Measurements from ENCODE around the gene PHKB.

PHKB gene

GRCh38 chr16:47693226-47693625 is 232.1 kb downstream of the PHKB start:
- no peak overlapping the region for H3K4me3 ChIP-seq (replicated peaks in 1 of 2; ENCODE audit: low read depth in 2 of 2, low read length in 2 of 2)
- DNase-seq (ENCODE audit: low read depth in 2 of 2) = no peak
- no peak for TF ChIP-seq CTCF (IDR thresholded peaks at IDR 0.05; ENCODE audit: low read depth, low read length)

GRCh38 chr16:47694543-47694942 is 233.4 kb downstream of the PHKB start:
- no peak for TF ChIP-seq CTCF (IDR thresholded peaks at IDR 0.05; ENCODE audit: low read depth, low read length)
- no peak overlapping the region for H3K4me3 ChIP-seq (replicated peaks in 1 of 2; ENCODE audit: low read depth in 2 of 2, low read length in 2 of 2)
- no peak for DNase-seq (ENCODE audit: low read depth in 2 of 2)

DNA sequence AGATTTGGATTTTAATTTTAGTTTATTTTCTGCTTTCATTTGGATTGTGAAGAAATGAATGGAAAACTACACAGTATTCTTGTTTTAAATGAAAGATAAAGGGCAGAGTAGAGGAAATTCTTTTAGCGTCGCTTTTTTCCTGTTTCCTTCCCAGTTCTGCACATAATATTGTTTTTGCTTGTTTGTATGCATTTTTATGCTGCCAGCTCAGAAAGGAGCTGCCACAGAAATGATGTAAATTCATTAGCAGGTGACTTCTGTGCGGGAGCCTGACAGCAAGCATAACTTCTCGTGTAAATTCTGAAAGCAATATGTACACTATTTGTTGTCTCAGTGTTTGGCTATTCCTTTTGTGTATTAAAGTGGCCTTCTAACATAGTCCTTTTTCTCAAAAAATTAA is 234.6 kb downstream of the PHKB start:
- no peak overlapping the region for H3K4me3 ChIP-seq (replicated peaks in 1 of 2; ENCODE audit: low read depth in 2 of 2, low read length in 2 of 2)
- no peak for DNase-seq (ENCODE audit: low read depth in 2 of 2)
- TF ChIP-seq CTCF (IDR thresholded peaks at IDR 0.05; ENCODE audit: low read depth, low read length) = no peak

DNA sequence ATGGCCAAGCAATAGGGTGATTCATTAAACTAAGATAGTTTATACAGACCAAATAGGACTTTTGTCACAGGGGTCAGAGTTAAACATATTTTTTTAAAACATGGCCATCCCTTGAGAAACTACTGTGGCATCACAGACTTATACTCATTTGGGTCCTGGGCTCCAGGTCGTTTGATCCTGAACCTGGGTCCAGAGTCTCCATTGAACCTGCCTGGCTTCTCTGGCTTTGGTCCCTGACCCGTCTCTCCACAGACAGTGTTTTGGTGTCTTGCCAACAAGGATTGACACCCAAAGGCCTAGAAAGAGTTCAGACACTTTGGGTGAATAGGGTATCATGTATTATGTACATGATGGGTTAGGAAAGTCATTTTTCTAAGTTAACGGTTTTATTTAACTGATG is 236.7 kb downstream of the PHKB start:
- no peak for TF ChIP-seq CTCF (IDR thresholded peaks at IDR 0.05; ENCODE audit: low read depth, low read length)
- no peak overlapping the region for H3K4me3 ChIP-seq (replicated peaks in 1 of 2; ENCODE audit: low read depth in 2 of 2, low read length in 2 of 2)
- DNase-seq (ENCODE audit: low read depth in 2 of 2) = no peak

DNA sequence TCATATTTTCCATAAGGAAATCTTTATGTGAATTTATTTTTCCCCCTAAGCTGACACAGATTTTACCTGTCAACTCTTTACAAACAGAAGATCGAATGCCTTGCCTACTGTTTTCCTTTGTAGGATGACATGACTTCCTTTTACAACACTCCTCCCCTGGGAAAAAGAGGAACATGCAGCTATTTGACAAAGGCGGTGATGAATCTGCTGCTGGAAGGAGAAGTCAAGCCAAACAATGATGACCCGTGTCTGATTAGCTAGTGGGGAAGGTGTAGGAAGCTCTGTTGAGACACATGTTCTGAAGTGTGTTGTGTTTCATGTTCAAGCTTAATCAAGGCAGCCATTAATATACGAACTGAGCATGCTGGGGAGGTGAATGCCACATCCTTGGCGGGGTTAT is 238.0 kb downstream of the PHKB start:
- no peak overlapping the region for H3K4me3 ChIP-seq (replicated peaks in 1 of 2; ENCODE audit: low read depth in 2 of 2, low read length in 2 of 2)
- no peak for TF ChIP-seq CTCF (IDR thresholded peaks at IDR 0.05; ENCODE audit: low read depth, low read length)
- peak in 1 of 2 donors; percentile 18 for DNase-seq (ENCODE audit: low read depth in 2 of 2)

- TF ChIP-seq CTCF (IDR thresholded peaks at IDR 0.05; ENCODE audit: low read depth, low read length) = no peak
- no peak overlapping the region for H3K4me3 ChIP-seq (replicated peaks in 1 of 2; ENCODE audit: low read depth in 2 of 2, low read length in 2 of 2)
- no peak for DNase-seq (ENCODE audit: low read depth in 2 of 2)
These were observed 239.9 kb downstream of the PHKB start for GRCh38 chr16:47700857-47701587.

GRCh38 chr16:47705266-47705665 is 244.1 kb downstream of the PHKB start:
- no peak overlapping the region for H3K4me3 ChIP-seq (replicated peaks in 1 of 2; ENCODE audit: low read depth in 2 of 2, low read length in 2 of 2)
- no peak for DNase-seq (ENCODE audit: low read depth in 2 of 2)
- no peak for TF ChIP-seq CTCF (IDR thresholded peaks at IDR 0.05; ENCODE audit: low read depth, low read length)
